Smooth muscle cell (in vitro differentiated cells): ENCODE data around the gene CDH2. TPM values are rescaled to one million over a fixed set of nuclear protein-coding genes. Genes with fewer than 3 reads are reported as not detected.
A peak's percentile ranks its signal among the peaks of the same experiment; 100 is the strongest.
"Not testable (repeated sequence)": the region's sequence is repeated elsewhere in the genome, so short reads cannot be mapped to it uniquely, and the experiment has no call there.

Experiments
- DNase-seq: peaks from one replicate; lab custom pipeline; 2025; ENCODE audit not compliant: unreplicated experiment; lab: John Stamatoyannopoulos, UW
- H2AFZ ChIP-seq: fragments of 200-600 bp; sonication (generic); 2 replicates; pipeline ENCODE4 v1.6.0; 2016; ENCODE audit warnings: antibody characterized with exemption, low read depth, mild to moderate bottlenecking
- H3F3A ChIP-seq: fragments of 200-600 bp; sonication (generic); 2 replicates; pipeline ENCODE4 v1.6.0; 2017; ENCODE audit warnings: antibody characterized with exemption, low read depth
- H3K27ac ChIP-seq: fragments of 200-600 bp; sonication (generic); 2 replicates; pipeline ENCODE4 v1.5.1; 2016; ENCODE audit warnings: low read depth, mild to moderate bottlenecking
- H3K27me3 ChIP-seq: fragments of 200-600 bp; sonication (generic); 2 replicates; pipeline ENCODE4 v1.6.1; 2016; ENCODE audit warnings: low read depth, mild to moderate bottlenecking
- H3K36me3 ChIP-seq: fragments of 200-600 bp; sonication (generic); 2 replicates; pipeline ENCODE4 v1.5.1; 2016; ENCODE audit warnings: low read depth
- H3K4me1 ChIP-seq: fragments of 200-600 bp; sonication (generic); 2 replicates; pipeline ENCODE4 v1.5.1; 2016; ENCODE audit warnings: low read depth
- H3K4me2 ChIP-seq: fragments of 200-600 bp; sonication (generic); 2 replicates; pipeline ENCODE4 v1.6.0; 2016; ENCODE audit warnings: mild to moderate bottlenecking
- H3K4me3 ChIP-seq: fragments of 200-600 bp; sonication (generic); 2 replicates; pipeline ENCODE4 v1.5.1; 2016; ENCODE audit warnings: mild to moderate bottlenecking
- H3K79me2 ChIP-seq: fragments of 200-600 bp; sonication (generic); 2 replicates; pipeline ENCODE4 v1.6.0; 2016; ENCODE audit warnings: low read depth, mild to moderate bottlenecking
- H3K9ac ChIP-seq: fragments of 200-600 bp; sonication (generic); 2 replicates; pipeline ENCODE4 v1.6.0; 2016; ENCODE audit warnings: low read depth
- H3K9me3 ChIP-seq: fragments of 200-600 bp; sonication (generic); replicated peaks from 2 replicates; pipeline ENCODE4 v1.5.1; 2016; ENCODE audit warnings: low read depth
- H4K20me1 ChIP-seq: fragments of 200-600 bp; sonication (generic); 2 replicates; pipeline ENCODE4 v1.6.0; 2016; ENCODE audit warnings: low read depth
- WGBS: methylation state at CpG from one replicate; pipeline ENCODE4 v1.1.7; 2016; ENCODE audit warnings: low lambda C conversion rate; 5-methylcytosine and 5-hydroxymethylcytosine counted together
- polyA plus RNA-seq: library from polyadenylated mRNA; unstranded; fragments of >200 nt; fragmentation: Nextera tagmentation; extraction: Ambion mirVana; gene quantifications from 2 replicates; pipeline ENCODE4 v1.2.1, GENCODE V29; 2016
- total RNA-seq: library from RNA; depleted of rRNA; stranded (reverse); fragments of >200 nt; gene quantifications from 2 replicates; pipeline ENCODE4 v1.2.3, GENCODE V29; 2014
- TF ChIP-seq, protein P1 (sequence below): fragments of 200-600 bp; sonication (generic); IDR thresholded peaks from 2 replicates; pipeline ENCODE4 v1.5.1; 2017; ENCODE audit warnings: borderline replicate concordance, mild to moderate bottlenecking, antibody characterized with exemption; ENCODE audit not compliant: insufficient read depth, poor library complexity, severe bottlenecking

Gene CDH2
- total and polyA plus RNA-seq, 2 experiments from 2014 or later: 132 to 251 TPM

DNA sequence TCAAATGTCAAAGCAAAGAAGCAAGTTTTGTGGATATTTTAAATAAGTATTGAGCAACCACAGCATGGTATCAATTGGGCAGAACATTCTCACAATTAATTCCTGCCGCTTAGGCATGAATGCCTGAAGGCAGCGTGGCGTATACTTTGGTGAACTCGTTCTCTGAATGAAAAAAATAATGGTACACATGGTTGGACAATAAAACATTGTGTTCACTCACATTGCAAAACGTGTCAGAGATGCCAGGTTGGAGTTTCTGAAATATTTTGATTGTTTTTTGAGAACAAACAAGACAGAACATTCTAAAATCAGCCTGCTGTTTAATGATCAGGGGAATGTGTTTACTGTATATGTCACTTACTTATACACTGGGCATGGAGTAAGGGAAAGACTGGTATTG, 254.2 kb downstream of the CDH2 start:
- Histone ChIP-seq H3K9ac (peak overlapping the region; percentile 57), H4K20me1 (no peaks in the 10 kb centered on the region), H3K27me3 (no peaks in the 10 kb centered on the region), H3K4me2 (peak overlapping the region; percentile 80), H2AFZ (peak overlapping the region; percentile 75), H3K9me3 (no peaks in the 10 kb centered on the region), H3F3A (peaks cover 5% of the 10 kb centered on the region), H3K27ac (peak overlapping the region; percentile 93), H3K79me2 (no peaks in the 10 kb centered on the region), H3K36me3 (no peaks in the 10 kb centered on the region), H3K4me3 (no peak overlapping the region), H3K4me1 (peaks cover 24% of the 10 kb centered on the region)
- no peak for DNase-seq
- TF ChIP-seq, protein P1, sequence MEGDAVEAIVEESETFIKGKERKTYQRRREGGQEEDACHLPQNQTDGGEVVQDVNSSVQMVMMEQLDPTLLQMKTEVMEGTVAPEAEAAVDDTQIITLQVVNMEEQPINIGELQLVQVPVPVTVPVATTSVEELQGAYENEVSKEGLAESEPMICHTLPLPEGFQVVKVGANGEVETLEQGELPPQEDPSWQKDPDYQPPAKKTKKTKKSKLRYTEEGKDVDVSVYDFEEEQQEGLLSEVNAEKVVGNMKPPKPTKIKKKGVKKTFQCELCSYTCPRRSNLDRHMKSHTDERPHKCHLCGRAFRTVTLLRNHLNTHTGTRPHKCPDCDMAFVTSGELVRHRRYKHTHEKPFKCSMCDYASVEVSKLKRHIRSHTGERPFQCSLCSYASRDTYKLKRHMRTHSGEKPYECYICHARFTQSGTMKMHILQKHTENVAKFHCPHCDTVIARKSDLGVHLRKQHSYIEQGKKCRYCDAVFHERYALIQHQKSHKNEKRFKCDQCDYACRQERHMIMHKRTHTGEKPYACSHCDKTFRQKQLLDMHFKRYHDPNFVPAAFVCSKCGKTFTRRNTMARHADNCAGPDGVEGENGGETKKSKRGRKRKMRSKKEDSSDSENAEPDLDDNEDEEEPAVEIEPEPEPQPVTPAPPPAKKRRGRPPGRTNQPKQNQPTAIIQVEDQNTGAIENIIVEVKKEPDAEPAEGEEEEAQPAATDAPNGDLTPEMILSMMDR: no peak
- WGBS: 95% methylated on average over 5 of the region's 5 CpGs

DNA sequence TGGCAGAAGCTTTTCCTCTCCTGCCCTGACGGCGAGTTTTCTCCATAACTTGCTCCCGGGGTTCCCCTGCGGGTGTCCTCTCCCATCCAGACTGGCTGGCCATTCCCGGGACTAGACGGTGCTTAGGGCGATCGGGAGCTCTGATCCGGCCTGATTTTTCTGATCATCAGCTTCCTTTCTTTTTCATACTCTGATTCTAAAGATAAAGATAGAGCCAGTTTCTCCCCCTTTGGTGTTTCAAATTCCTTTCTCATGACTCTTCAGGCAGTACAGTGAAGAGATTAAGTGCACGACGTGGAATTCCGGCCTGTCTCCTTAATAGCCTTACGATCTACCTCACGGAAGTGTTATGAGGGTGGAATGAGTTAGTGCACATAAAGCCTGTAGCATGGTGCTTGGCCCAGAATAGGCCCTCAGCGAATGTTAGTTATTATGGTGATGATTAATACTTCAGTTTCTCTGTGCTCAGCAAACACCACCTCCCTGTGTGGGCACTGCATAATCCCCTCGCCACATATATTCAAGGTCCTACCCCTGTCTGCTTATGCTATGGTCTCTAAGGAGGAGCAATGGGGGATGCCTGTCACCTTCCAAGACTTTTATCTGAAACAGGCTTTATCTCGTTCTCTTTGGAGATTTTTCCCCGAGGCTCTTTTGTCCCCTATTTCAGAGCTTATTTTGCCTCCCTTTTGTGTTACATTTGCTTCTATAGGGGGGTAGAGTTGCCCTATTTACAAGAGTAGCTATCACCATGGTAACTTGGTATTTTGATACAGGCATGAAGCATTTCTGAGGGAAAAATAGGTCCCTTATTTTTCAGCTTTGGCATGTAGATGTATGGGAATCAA, 254.8 kb downstream of the CDH2 start:
- Histone ChIP-seq H3K9ac (peak overlapping the region; percentile 57), H3K27ac (peak overlapping the region; percentile 93)

DNA sequence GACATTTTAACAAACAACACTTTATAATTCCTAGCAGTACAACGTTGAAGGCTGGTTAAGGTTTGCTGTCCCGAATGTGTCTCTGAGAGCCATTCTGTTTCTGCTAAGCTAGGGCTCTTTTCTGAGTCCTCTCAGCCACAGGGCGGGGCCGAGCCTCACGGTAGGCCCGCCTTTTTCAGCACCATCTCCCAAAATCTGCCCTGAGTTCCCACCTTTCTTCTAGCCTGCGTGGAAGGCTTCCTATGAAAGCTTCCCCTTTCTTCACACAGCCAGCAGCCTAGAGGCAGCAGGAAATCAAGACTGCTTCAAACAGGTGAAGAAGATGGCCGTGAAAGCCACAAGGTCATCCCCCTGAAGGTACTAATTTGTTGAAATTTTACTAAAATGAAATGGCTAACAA, 255.5 kb downstream of the CDH2 start:
- Histone ChIP-seq H3K79me2 (no peaks in the 10 kb centered on the region), H4K20me1 (no peaks in the 10 kb centered on the region), H3K9me3 (no peaks in the 10 kb centered on the region), H3K4me3 (peak overlapping the region; percentile 38), H3K4me1 (peaks cover 24% of the 10 kb centered on the region), H3F3A (peaks cover 5% of the 10 kb centered on the region), H3K9ac (peak overlapping the region; percentile 57), H3K27me3 (no peaks in the 10 kb centered on the region), H3K36me3 (no peaks in the 10 kb centered on the region), H3K27ac (peak overlapping the region; percentile 93), H2AFZ (peak overlapping the region; percentile 75), H3K4me2 (peak overlapping the region; percentile 80)
- TF ChIP-seq, protein P1: no peak
- DNase-seq: no peak
- WGBS: 83% methylated on average over 8 of the region's 8 CpGs

More for the DNA sequence above, 254.8 kb downstream of the CDH2 start:
- Histone ChIP-seq H3K4me2 (peak overlapping the region; percentile 80), H3K27me3 (no peaks in the 10 kb centered on the region), H3K79me2 (no peaks in the 10 kb centered on the region), H3F3A (peaks cover 5% of the 10 kb centered on the region), H3K36me3 (no peaks in the 10 kb centered on the region), H3K4me1 (peaks cover 24% of the 10 kb centered on the region), H2AFZ (peak overlapping the region; percentile 75), H3K9me3 (no peaks in the 10 kb centered on the region), H3K4me3 (peak overlapping the region; percentile 38), H4K20me1 (no peaks in the 10 kb centered on the region)
- WGBS: 25% methylated on average over 18 of the region's 18 CpGs
- no peak for DNase-seq
- TF ChIP-seq, protein P1: no peak

DNA sequence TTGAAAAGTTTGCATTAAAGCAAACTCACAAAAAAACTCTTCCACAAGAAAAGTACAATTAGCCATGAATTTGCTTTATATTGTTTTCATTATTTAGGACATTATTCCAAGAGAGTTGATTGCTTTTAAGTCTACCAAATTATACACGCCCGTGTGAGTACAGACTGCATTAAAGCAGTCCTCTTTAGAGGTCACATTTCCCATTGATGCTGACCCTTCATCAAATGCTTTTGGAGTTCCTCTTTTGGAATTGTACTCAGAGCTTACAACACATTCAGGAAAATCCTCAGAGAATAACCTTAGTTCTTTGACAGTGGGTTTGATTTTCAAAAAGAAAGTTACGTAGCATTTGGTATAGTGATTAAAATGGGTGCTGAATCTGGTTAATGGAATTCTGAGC, 256.1 kb downstream of the CDH2 start:
- Histone ChIP-seq H2AFZ (peak overlapping the region; percentile 75), H3F3A (peaks cover 5% of the 10 kb centered on the region), H3K79me2 (no peaks in the 10 kb centered on the region), H3K9me3 (no peaks in the 10 kb centered on the region), H3K27me3 (no peaks in the 10 kb centered on the region), H3K36me3 (no peaks in the 10 kb centered on the region), H3K4me1 (peaks cover 24% of the 10 kb centered on the region), H3K4me2 (no peak overlapping the region), H3K9ac (no peak overlapping the region), H3K27ac (peak overlapping the region; percentile 93), H4K20me1 (no peaks in the 10 kb centered on the region), H3K4me3 (no peak overlapping the region)
- DNase-seq: no peak
- 96% methylated on average over 3 of the region's 3 CpGs for WGBS
- TF ChIP-seq, protein P1: no peak

DNA sequence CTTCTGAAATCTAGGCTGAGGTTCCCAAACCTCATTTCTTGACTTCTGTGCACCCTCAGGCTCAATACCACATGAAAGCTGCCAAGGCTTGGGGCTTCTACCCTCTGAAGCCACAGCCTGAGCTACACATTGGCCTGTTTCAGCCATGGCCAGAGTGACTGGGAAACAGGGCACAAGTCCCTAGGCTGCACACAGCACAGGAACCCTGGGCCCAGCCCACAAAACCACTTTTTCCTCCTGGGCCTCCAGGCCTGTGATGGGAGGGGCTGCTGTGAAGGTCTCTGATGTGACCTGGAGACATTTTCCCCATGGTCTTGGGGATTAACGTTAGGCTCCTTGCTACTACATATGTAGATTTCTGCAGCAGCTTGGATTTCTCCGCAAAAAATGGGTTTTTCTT, 270.7 kb downstream of the CDH2 start:
- H3K79me2 ChIP-seq, H3K27me3 ChIP-seq, H3F3A ChIP-seq, H3K36me3 ChIP-seq, H2AFZ ChIP-seq, H4K20me1 ChIP-seq, DNase-seq, H3K4me3 ChIP-seq, H3K4me2 ChIP-seq, H3K9ac ChIP-seq, H3K9me3 ChIP-seq, H3K27ac ChIP-seq: not testable (repeated sequence)
- peaks cover 12% of the 10 kb centered on the region for H3K4me1 ChIP-seq
- 87% methylated on average over 2 of the region's 2 CpGs for WGBS
